PC-9 (cell line): ENCODE data around the gene CTPS2. TPM values are rescaled to one million over a fixed set of nuclear protein-coding genes. Genes with fewer than 3 reads are reported as not detected.
"Not testable (repeated sequence)": the region's sequence is repeated elsewhere in the genome, so short reads cannot be mapped to it uniquely, and the experiment has no call there.

Experiments used
- BruUV-seq: library from RNA; stranded (reverse); fragments of 400-500 nt; replicated peaks from 2 replicates; lab custom pipeline; 2021; lab: Mats Ljungman, UMichigan
- CTCF ChIA-PET: fragments of 300-600 bp; sonication (Branson Sonifier 250); formaldehyde crosslinking; loops from one replicate; lab custom pipeline; 2022; ENCODE audit warnings: antibody characterized with exemption; lab: Charles Lee
- POLR2A ChIA-PET: fragments of 300-600 bp; sonication (Branson Sonifier 250); formaldehyde crosslinking; loops from one replicate; lab custom pipeline; 2022; ENCODE audit warnings: antibody characterized with exemption; ENCODE audit not compliant: unreplicated experiment; lab: Charles Lee
- DNase-seq, 2 experiments: peaks; one replicate each; pipeline versions ENCODE4 v3.0.0 to v3.0.0-alpha.2; 2015 to 2022; ENCODE audit warnings: mixed read lengths in 1 of 2
- H2AFZ ChIP-seq: fragments of 200-600 bp; sonication (generic); 2 replicates; pipeline ENCODE4 v1.8.1; 2017; ENCODE audit warnings: antibody characterized with exemption
- H3F3A ChIP-seq: fragments of 200-600 bp; sonication (generic); 2 replicates; pipeline ENCODE4 v1.8.1; 2017; ENCODE audit warnings: antibody characterized with exemption, mild to moderate bottlenecking, low read depth; ENCODE audit not compliant: insufficient read depth
- H3K27ac ChIP-seq: fragments of 200-600 bp; sonication (generic); 2 replicates; pipeline ENCODE4 v1.6.1; 2016; ENCODE audit warnings: mixed run types
- H3K27me3 ChIP-seq: fragments of 200-600 bp; sonication (generic); 2 replicates; pipeline ENCODE4 v1.6.1; 2016; ENCODE audit warnings: low read depth, mixed run types; ENCODE audit not compliant: insufficient read depth
- H3K36me3 ChIP-seq: fragments of 200-600 bp; sonication (generic); 2 replicates; pipeline ENCODE4 v1.6.1; 2016; ENCODE audit warnings: low read depth, mixed run types
- H3K4me1 ChIP-seq: fragments of 200-600 bp; sonication (generic); replicated peaks from 2 replicates; pipeline ENCODE4 v1.6.1; 2016; ENCODE audit warnings: mixed run types; ENCODE audit not compliant: insufficient read depth
- H3K4me2 ChIP-seq: fragments of 200-600 bp; sonication (generic); 2 replicates; pipeline ENCODE4 v1.6.1; 2017; ENCODE audit warnings: mixed run types
- H3K4me3 ChIP-seq: fragments of 200-600 bp; sonication (generic); 2 replicates; pipeline ENCODE4 v1.6.1; 2016; ENCODE audit warnings: mixed run types
- H3K79me2 ChIP-seq: fragments of 200-600 bp; sonication (generic); 2 replicates; pipeline ENCODE4 v1.6.1; 2017; ENCODE audit warnings: low read depth, mixed run types
- H3K9me2 ChIP-seq: fragments of 200-600 bp; sonication (generic); 2 replicates; pipeline ENCODE4 v1.8.1; 2017; ENCODE audit warnings: mild to moderate bottlenecking; ENCODE audit not compliant: insufficient read depth
- H3K9me3 ChIP-seq: fragments of 200-600 bp; sonication (generic); 2 replicates; pipeline ENCODE4 v1.8.1; 2016; ENCODE audit warnings: low read depth; ENCODE audit not compliant: insufficient read depth
- H4K20me1 ChIP-seq: fragments of 200-600 bp; sonication (generic); 2 replicates; pipeline ENCODE4 v1.8.1; 2017; ENCODE audit not compliant: insufficient read depth
- CTCF ChIP-seq: fragments of 200-600 bp; sonication (generic); conservative IDR thresholded peaks from 2 replicates; pipeline ENCODE4 v1.6.1; 2017; ENCODE audit warnings: mixed run types, antibody characterized with exemption, mild to moderate bottlenecking, moderate library complexity
- EZH2 ChIP-seq: fragments of 200-600 bp; sonication (generic); IDR thresholded peaks from 2 replicates; pipeline ENCODE4 v1.8.0; 2017; ENCODE audit warnings: antibody characterized with exemption, low read depth
- intact Hi-C: fragments of 100-400 bp; cut with micrococcal nuclease; formaldehyde crosslinking; loops from one replicate; pipeline ENCODE4 v1.10.0; 2022; ENCODE audit not compliant: unreplicated experiment
- total RNA-seq: library from RNA; stranded (reverse); gene quantifications from 2 replicates; pipeline ENCODE4 v1.2.3, GENCODE V29; 2021

Gene CTPS2
- total RNA-seq, 1 experiment from 2014 or later: 15.8 TPM

DNA sequence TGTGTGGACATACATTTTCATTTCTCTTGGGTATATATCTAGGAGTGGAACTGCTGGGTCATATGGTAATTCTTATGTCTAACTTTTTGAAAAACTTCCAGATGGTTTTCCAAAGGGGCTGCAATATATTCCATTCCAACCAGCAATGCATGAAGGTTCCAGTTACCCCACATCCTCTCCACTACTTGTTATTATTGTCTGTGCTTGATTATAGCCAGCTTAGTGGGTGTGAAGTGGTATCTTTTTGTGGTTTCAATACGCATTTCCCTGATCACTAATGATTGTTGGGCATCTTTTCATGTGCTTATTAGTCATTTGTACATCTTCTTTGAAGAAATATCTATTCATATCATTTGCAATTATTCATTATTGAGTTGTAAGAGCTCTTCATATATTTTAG, 94.0 kb downstream of the CTPS2 start:
- no TSS peak for BruUV-seq
- H2AFZ ChIP-seq: no peak overlapping the region
- H3F3A ChIP-seq: no peaks in the 10 kb centered on the region
- ChIA-PET POLR2A (no interaction called here), CTCF (no interaction called here)
- H3K27ac ChIP-seq: no peak overlapping the region
- intact Hi-C loops: no loop called here
- no peaks in the 10 kb centered on the region for H3K4me1 ChIP-seq
- no peak overlapping the region for H3K4me3 ChIP-seq
- no peak overlapping the region for H3K4me2 ChIP-seq
- H3K36me3 ChIP-seq: no peaks in the 10 kb centered on the region
- no peak for DNase-seq
- no peaks in the 10 kb centered on the region for H3K27me3 ChIP-seq
- H3K79me2 ChIP-seq: no peaks in the 10 kb centered on the region
- H4K20me1 ChIP-seq: no peaks in the 10 kb centered on the region
- H3K9me2 ChIP-seq: no peaks in the 10 kb centered on the region
- H3K9me3 ChIP-seq: no peaks in the 10 kb centered on the region
- TF ChIP-seq EZH2: no peak
- no peak for TF ChIP-seq CTCF

- DNase-seq: no peak
- Histone ChIP-seq H3K27ac (no peak overlapping the region), H3K36me3 (no peaks in the 10 kb centered on the region), H3K9me2 (no peaks in the 10 kb centered on the region), H4K20me1 (no peaks in the 10 kb centered on the region), H3K4me3 (no peak overlapping the region), H3F3A (no peaks in the 10 kb centered on the region), H3K4me2 (no peak overlapping the region), H2AFZ (no peak overlapping the region), H3K79me2 (no peaks in the 10 kb centered on the region), H3K4me1 (no peaks in the 10 kb centered on the region), H3K9me3 (no peaks in the 10 kb centered on the region), H3K27me3 (no peaks in the 10 kb centered on the region)
- ChIA-PET CTCF (no interaction called here), POLR2A (no interaction called here)
- TF ChIP-seq EZH2 (no peak), CTCF (no peak)
- no TSS peak for BruUV-seq
- intact Hi-C loops: no loop called here
Observed at GRCh38 chrX:16617382-16617781, 95.1 kb downstream of the CTPS2 start.

- H3K9me2 ChIP-seq: no peaks in the 10 kb centered on the region
- ChIA-PET CTCF (no interaction called here), POLR2A (no interaction called here)
- no peak overlapping the region for H3K4me2 ChIP-seq
- H2AFZ ChIP-seq: no peak overlapping the region
- no peak overlapping the region for H3K4me3 ChIP-seq
- no peaks in the 10 kb centered on the region for H3K4me1 ChIP-seq
- no peak for DNase-seq
- no peaks in the 10 kb centered on the region for H3K27me3 ChIP-seq
- H3K27ac ChIP-seq: no peak overlapping the region
- no peaks in the 10 kb centered on the region for H4K20me1 ChIP-seq
- no peaks in the 10 kb centered on the region for H3K36me3 ChIP-seq
- no peaks in the 10 kb centered on the region for H3K79me2 ChIP-seq
- intact Hi-C loops: no loop called here
- H3K9me3 ChIP-seq: no peaks in the 10 kb centered on the region
- TF ChIP-seq CTCF (no peak), EZH2 (no peak)
- no peaks in the 10 kb centered on the region for H3F3A ChIP-seq
- no TSS peak for BruUV-seq
Observed at GRCh38 chrX:16612257-16612897, 100.1 kb downstream of the CTPS2 start.

- H3K4me2 ChIP-seq, H2AFZ ChIP-seq, H3K4me3 ChIP-seq, H3K27ac ChIP-seq, POLR2A ChIA-PET, H3K9me3 ChIP-seq, DNase-seq, H3K79me2 ChIP-seq, H3K36me3 ChIP-seq, H3F3A ChIP-seq, CTCF ChIA-PET, H3K4me1 ChIP-seq, H4K20me1 ChIP-seq, H3K9me2 ChIP-seq, BruUV-seq, intact Hi-C loops, H3K27me3 ChIP-seq: not testable (repeated sequence)
Observed at GRCh38 chrX:16610654-16611053, 101.8 kb downstream of the CTPS2 start.
